Parathyroid adenoma (tissue), 2 donors: ENCODE results near the gene PTGES3.

Source experiments
- H2AFZ ChIP-seq: fragments of 300-600 bp; sonication (generic); one replicate; pipeline ENCODE4 v1.7.0; 2017; ENCODE audit warnings: antibody characterized with exemption, mild to moderate bottlenecking
- H3K27ac ChIP-seq: fragments of 300-600 bp; sonication (generic); one replicate; pipeline ENCODE4 v1.7.0; 2017
- H3K27me3 ChIP-seq: fragments of 300-600 bp; sonication (generic); one replicate; pipeline ENCODE4 v1.7.0; 2017; ENCODE audit warnings: low read length; ENCODE audit not compliant: control insufficient read depth, insufficient read depth
- H3K36me3 ChIP-seq: fragments of 300-600 bp; sonication (generic); one replicate; pipeline ENCODE4 v1.7.0; 2017; ENCODE audit warnings: low read length; ENCODE audit not compliant: control insufficient read depth, insufficient read depth
- H3K4me1 ChIP-seq: fragments of 300-600 bp; sonication (generic); one replicate; pipeline ENCODE4 v1.7.0; 2017; ENCODE audit warnings: control low read depth
- H3K4me2 ChIP-seq: fragments of 300-600 bp; sonication (generic); one replicate; pipeline ENCODE4 v1.7.0; 2017; ENCODE audit warnings: low read length
- H3K4me3 ChIP-seq: fragments of 300-600 bp; sonication (generic); one replicate; pipeline ENCODE4 v1.7.0; 2017; ENCODE audit warnings: low read depth, low read length
- H3K79me2 ChIP-seq: fragments of 300-600 bp; sonication (generic); one replicate; pipeline ENCODE4 v1.7.0; 2017; ENCODE audit warnings: control low read depth
- H3K9ac ChIP-seq: fragments of 300-600 bp; sonication (generic); one replicate; pipeline ENCODE4 v1.7.0; 2017; ENCODE audit warnings: mild to moderate bottlenecking
- H3K9me3 ChIP-seq: fragments of 300-600 bp; sonication (generic); one replicate; pipeline ENCODE4 v1.7.0; 2017; ENCODE audit warnings: low read length; ENCODE audit not compliant: control insufficient read depth
- CTCF ChIP-seq: fragments of 300-600 bp; sonication (generic); IDR thresholded peaks from one replicate; pipeline ENCODE4 v1.7.0; 2017; ENCODE audit warnings: antibody characterized with exemption, mild to moderate bottlenecking
- donor health status: primary hyperparathyroidism.

The PTGES3 gene

GRCh38 chr12:56694161-56694560 is 6.1 kb upstream of the PTGES3 start:
- Histone ChIP-seq H2AFZ (no peak overlapping the region), H3K9ac (no peak overlapping the region), H3K79me2 (no peaks in the 10 kb centered on the region), H3K4me2 (no peak overlapping the region), H3K9me3 (no peaks in the 10 kb centered on the region), H3K4me3 (no peak overlapping the region), H3K36me3 (no peaks in the 10 kb centered on the region), H3K27me3 (no peaks in the 10 kb centered on the region), H3K4me1 (peaks cover 4% of the 10 kb centered on the region), H3K27ac (no peak overlapping the region)
- TF ChIP-seq CTCF, result no peak

- Histone ChIP-seq H3K27ac (peak overlapping the region; percentile 97), H3K4me2 (peak overlapping the region; percentile 75), H3K27me3 (no peaks in the 10 kb centered on the region), H3K36me3 (no peaks in the 10 kb centered on the region), H2AFZ (peak overlapping the region; percentile 88), H3K79me2 (peaks cover 19% of the 10 kb centered on the region), H3K4me1 (no peaks in the 10 kb centered on the region), H3K9me3 (no peaks in the 10 kb centered on the region), H3K9ac (peak overlapping the region; percentile 58), H3K4me3 (peak overlapping the region; percentile 87)
- TF ChIP-seq CTCF, result no peak
These were observed 694 bp upstream of the PTGES3 start for GRCh38 chr12:56688846-56689109.

- no peaks in the 10 kb centered on the region for H3K4me1 ChIP-seq
- peak overlapping the region; percentile 86 for H3K4me2 ChIP-seq
- H2AFZ ChIP-seq, result peak overlapping the region; percentile 86
- peak overlapping the region; percentile 87 for H3K4me3 ChIP-seq
- peak overlapping the region; percentile 85 for H3K9ac ChIP-seq
- no peaks in the 10 kb centered on the region for H3K9me3 ChIP-seq
- H3K27me3 ChIP-seq, result no peaks in the 10 kb centered on the region
- peak overlapping the region; percentile 97 for H3K27ac ChIP-seq
- H3K36me3 ChIP-seq, result no peaks in the 10 kb centered on the region
- TF ChIP-seq CTCF, result no peak
- peaks cover 27% of the 10 kb centered on the region for H3K79me2 ChIP-seq
These were observed 608 bp downstream of the PTGES3 start for GRCh38 chr12:56687223-56688128.

- H3K4me3 ChIP-seq, result peak overlapping the region; percentile 39
- no peaks in the 10 kb centered on the region for H3K27me3 ChIP-seq
- no peak overlapping the region for H2AFZ ChIP-seq
- no peaks in the 10 kb centered on the region for H3K9me3 ChIP-seq
- peaks cover 51% of the 10 kb centered on the region for H3K79me2 ChIP-seq
- H3K9ac ChIP-seq, result no peak overlapping the region
- no peak overlapping the region for H3K27ac ChIP-seq
- H3K36me3 ChIP-seq, result no peaks in the 10 kb centered on the region
- H3K4me1 ChIP-seq, result no peaks in the 10 kb centered on the region
- TF ChIP-seq CTCF, result no peak
- peak overlapping the region; percentile 63 for H3K4me2 ChIP-seq
These were observed 3.2 kb downstream of the PTGES3 start for GRCh38 chr12:56684745-56685359.
